GM12878 (cell line): Measurements from ENCODE around the gene TANC2. TPM values are rescaled to one million over a fixed set of nuclear protein-coding genes. Genes with fewer than 3 reads are reported as not detected.

ENCODE experiments used
- ATAC-seq: fragments of 200-7000 bp; cut with Tn5 transposase; 3 replicates; pipeline ENCODE4 v1.9.1; 2020; ENCODE audit warnings: mild to moderate bottlenecking, moderate library complexity
- BruUV-seq: library from RNA; stranded (reverse); fragments of 400-500 nt; replicated peaks from 2 replicates; lab custom pipeline; 2021; lab: Mats Ljungman, UMichigan
- CTCF ChIA-PET: fragments of 300-600 bp; sonication (Branson Sonifier 250); formaldehyde crosslinking; extraction: SDS; loops from one replicate; lab custom pipeline; 2021; ENCODE audit warnings: inconsistent platforms; lab: Yijun Ruan, JAX
- POLR2A ChIA-PET: fragments of 350-600 bp; formaldehyde crosslinking; extraction: SDS; loops from one replicate; lab custom pipeline; 2021; ENCODE audit warnings: inconsistent platforms; lab: Charles Lee
- RAD21 ChIA-PET: fragments of 300-600 bp; sonication (Branson Sonifier 250); formaldehyde crosslinking; loops from one replicate; lab custom pipeline; 2023; ENCODE audit warnings: antibody characterized with exemption; ENCODE audit not compliant: unreplicated experiment; lab: Charles Lee
- SMC1A ChIA-PET: fragments of 300-600 bp; sonication (Branson Sonifier 250); formaldehyde crosslinking; loops from one replicate; lab custom pipeline; 2023; ENCODE audit not compliant: unreplicated experiment, uncharacterized antibody; lab: Charles Lee
- DNase-seq: peaks from one replicate; pipeline ENCODE4 v3.0.0-alpha.2; 2011; ENCODE audit warnings: low read depth, low spot score
- FAIRE-seq: peaks from 3 replicates; lab custom pipeline; 2011; peaks lifted over from hg19 to GRCh38; lab: Jason Lieb, UNC
- H2AFZ ChIP-seq: 2 replicates; pipeline ENCODE4 v1.6.0; 2011; ENCODE audit warnings: low read depth, low read length, control low read depth; ENCODE audit not compliant: control insufficient read depth
- H3K27ac ChIP-seq: 2 replicates; pipeline ENCODE4 v1.5.1; 2011; ENCODE audit warnings: control low read depth; ENCODE audit not compliant: control insufficient read depth, insufficient read depth
- H3K27me3 ChIP-seq, 2 experiments: replicated peaks in 1 of 2; 2 replicates each; pipeline versions ENCODE4 v1.6.0 to v1.6.1; 2011; ENCODE audit warnings: low read length in 1 of 2; ENCODE audit not compliant: control insufficient read depth in 2 of 2, insufficient read depth in 2 of 2
- H3K36me3 ChIP-seq, 2 experiments: 2 replicates each; pipeline ENCODE4 v1.5.1; 2011; ENCODE audit warnings: low read length in 1 of 2; ENCODE audit not compliant: control insufficient read depth in 2 of 2, insufficient read depth in 2 of 2
- H3K4me1 ChIP-seq: 2 replicates; pipeline ENCODE4 v1.6.1; 2011; ENCODE audit warnings: mild to moderate bottlenecking, low read length, moderate library complexity, mixed read lengths; ENCODE audit not compliant: control insufficient read depth, insufficient read depth
- H3K4me2 ChIP-seq: 2 replicates; pipeline ENCODE4 v1.6.0; 2011; ENCODE audit warnings: control low read depth; ENCODE audit not compliant: control insufficient read depth, insufficient read depth
- H3K4me3 ChIP-seq: fragments of 200-600 bp; sonication (generic); 2 replicates; pipeline ENCODE4 v1.5.1; 2016
- H3K79me2 ChIP-seq: 2 replicates; pipeline ENCODE4 v1.6.0; 2011; ENCODE audit warnings: low read length; ENCODE audit not compliant: control insufficient read depth, insufficient read depth
- H3K9ac ChIP-seq: 2 replicates; pipeline ENCODE4 v1.8.0; 2011; ENCODE audit warnings: low read length, control low read depth, mixed read lengths; ENCODE audit not compliant: control insufficient read depth, insufficient read depth
- H3K9me3 ChIP-seq: replicated peaks from 3 replicates; pipeline ENCODE4 v1.5.1; 2011; ENCODE audit warnings: mild to moderate bottlenecking, low read length; ENCODE audit not compliant: control insufficient read depth, insufficient read depth
- H4K20me1 ChIP-seq: 2 replicates; pipeline ENCODE4 v1.6.0; 2011; ENCODE audit not compliant: control insufficient read depth, insufficient read depth
- ATF3 ChIP-seq: IDR thresholded peaks from 2 replicates; pipeline ENCODE4 v1.6.1; 2011; ENCODE audit warnings: low read depth, mild to moderate bottlenecking, low read length, moderate library complexity, borderline replicate concordance; ENCODE audit errors: extremely low read depth
- CBX5 ChIP-seq: sonication (generic); IDR thresholded peaks from 2 replicates; pipeline ENCODE4 v1.6.1; 2016; ENCODE audit warnings: low read depth, moderate library complexity, mild to moderate bottlenecking, inconsistent platforms
- GABPA ChIP-seq: IDR thresholded peaks from 2 replicates; pipeline ENCODE4 v1.6.1; 2014; ENCODE audit warnings: antibody characterized with exemption, low read depth, mild to moderate bottlenecking, inconsistent platforms
- IKZF2 ChIP-seq, 2 experiments: fragments of 450-650 bp; IDR thresholded peaks; 2 replicates each; pipeline ENCODE4 v1.6.1; 2017; ENCODE audit warnings: mild to moderate bottlenecking in 2 of 2, moderate library complexity in 2 of 2
- JUND ChIP-seq: IDR thresholded peaks from 2 replicates; pipeline ENCODE4 v1.6.1; 2012; ENCODE audit warnings: low read depth, mild to moderate bottlenecking, low read length, improper control_type of control experiment, moderate library complexity
- MEF2A ChIP-seq: IDR thresholded peaks from 2 replicates; pipeline ENCODE4 v1.6.1; 2011; ENCODE audit warnings: low read depth, mild to moderate bottlenecking, low read length, moderate library complexity; ENCODE audit not compliant: insufficient read depth
- RUNX3 ChIP-seq: IDR thresholded peaks from 2 replicates; pipeline ENCODE4 v1.6.1; 2012; ENCODE audit warnings: low read length, inconsistent platforms
- SUZ12 ChIP-seq: fragments of 200-600 bp; sonication (generic); IDR thresholded peaks from one replicate; pipeline ENCODE4 v1.6.1; 2018; ENCODE audit warnings: antibody characterized with exemption, mild to moderate bottlenecking; ENCODE audit not compliant: unreplicated experiment
- TARDBP ChIP-seq: IDR thresholded peaks from 2 replicates; pipeline ENCODE4 v1.6.1; 2016; ENCODE audit warnings: borderline replicate concordance
- TCF3 ChIP-seq: IDR thresholded peaks from 2 replicates; pipeline ENCODE4 v1.6.1; 2012; ENCODE audit warnings: low read depth, mild to moderate bottlenecking, low read length, borderline replicate concordance; ENCODE audit not compliant: insufficient read depth
- TCF7 ChIP-seq: IDR thresholded peaks from 2 replicates; pipeline ENCODE4 v1.6.1; 2014; ENCODE audit warnings: antibody characterized with exemption, borderline replicate concordance
- ZBTB40 ChIP-seq: fragments of 450-650 bp; IDR thresholded peaks from 2 replicates; pipeline ENCODE4 v1.6.1; 2016; ENCODE audit warnings: mild to moderate bottlenecking, moderate library complexity, borderline replicate concordance
- ZNF24 ChIP-seq: fragments of 450-650 bp; IDR thresholded peaks from 2 replicates; pipeline ENCODE4 v1.6.1; 2017; ENCODE audit warnings: antibody characterized with exemption, mild to moderate bottlenecking
- ZNF384 ChIP-seq: IDR thresholded peaks from 2 replicates; pipeline ENCODE4 v1.6.1; 2012; ENCODE audit warnings: low read depth, mild to moderate bottlenecking, low read length, improper control_type of control experiment, borderline replicate concordance
- ZNF687 ChIP-seq: fragments of 450-650 bp; IDR thresholded peaks from 2 replicates; pipeline ENCODE4 v1.6.1; 2017; ENCODE audit warnings: mild to moderate bottlenecking, moderate library complexity
- WGBS: methylation state at CpG from one replicate; pipeline ENCODE4 v1.1.6; 2016; ENCODE audit warnings: low lambda C conversion rate; ENCODE audit not compliant: insufficient replicate concordance, insufficient coverage; ENCODE audit errors: missing lambda C conversion rate; 5-methylcytosine and 5-hydroxymethylcytosine counted together
- in situ Hi-C: fragments of 300-500 bp; cut with MboI; formaldehyde crosslinking; loops from 9 replicates; pipeline ENCODE4 v1.14.3; 2018; ENCODE audit warnings: mixed read lengths
- intact Hi-C: fragments of 100-400 bp; cut with micrococcal nuclease; formaldehyde crosslinking; loops from one replicate; pipeline ENCODE4 v1.14.2; 2022; ENCODE audit not compliant: unreplicated experiment
- polyA plus RNA-seq, 11 experiments: library from polyadenylated mRNA; depleted of rRNA in 4 of 11; unstranded in 6 of 11; stranded (reverse) in 5 of 11; fragments of >200 nt; fragmentation: Nextera tagmentation in 4 of 11; fragmentation: Illumina TruSeq in 1 of 11; extraction: Ambion mirVana in 4 of 11; extraction: Trizol in 1 of 11; gene quantifications; 1 replicate in 1 of 11; 2 replicates in 10 of 11; pipeline versions ENCODE4 v1.2.1 to v1.2.3, GENCODE V29; 2011 to 2016; ENCODE audit warnings: inconsistent platforms in 2 of 11, missing spikeins in 2 of 11, low read depth in 1 of 11
- total RNA-seq, 4 experiments: library from RNA; depleted of rRNA in 3 of 4; stranded (reverse); fragments of >200 nt in 3 of 4; fragmentation: Illumina TruSeq in 1 of 4; extraction: Trizol in 1 of 4; gene quantifications; 2 replicates each; pipeline versions ENCODE4 v1.2.1 to v1.2.3, GENCODE V29; 2013 to 2021

TANC2 gene
- total and polyA plus RNA-seq, 10 of the 15 experiments (the other 5 are each of a cell fraction or from before 2014, with no cell fraction given): under 0.01 to 0.13 (median 0.03) TPM; not detected in 2

DNA sequence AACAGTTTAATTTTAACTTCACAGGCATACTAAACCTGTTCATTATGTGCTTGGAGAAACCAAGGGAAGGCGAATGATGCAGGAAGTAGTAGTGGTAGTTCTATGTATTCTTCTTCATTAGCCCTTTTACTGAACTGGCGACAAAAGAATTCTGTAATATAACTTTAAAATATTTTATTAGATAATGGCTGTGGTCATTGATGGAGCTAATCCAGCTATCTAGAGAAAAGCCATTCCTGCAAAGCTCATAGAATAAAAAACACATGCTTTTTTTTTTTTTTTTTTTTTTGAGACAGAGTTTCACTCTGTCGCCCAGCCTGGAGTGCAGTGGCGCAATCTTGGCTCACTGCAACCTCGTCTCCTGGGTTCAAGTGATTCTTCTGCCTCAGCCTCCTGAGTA, 23.5 kb downstream of the TANC2 start (continued):
- TF ChIP-seq ZBTB40: no peak
- no peak for TF ChIP-seq TCF3

GRCh38 chr17:62994931-62995330, 28.9 kb downstream of the TANC2 start:
- Histone ChIP-seq H3K4me1 (no peaks in the 10 kb centered on the region), H3K4me2 (no peak overlapping the region), H3K9me3 (no peaks in the 10 kb centered on the region), H3K4me3 (no peak overlapping the region), H3K79me2 (no peaks in the 10 kb centered on the region), H3K27ac (no peak overlapping the region), H2AFZ (no peak overlapping the region), H3K36me3 (no peaks in the 10 kb centered on the region), H3K27me3 (no peaks in the 10 kb centered on the region), H3K9ac (no peak overlapping the region), H4K20me1 (no peaks in the 10 kb centered on the region)
- no TSS peak for BruUV-seq
- ATAC-seq (no peak), FAIRE-seq (no peak), DNase-seq (no peak)
- in situ Hi-C loops (no loop called here), intact Hi-C loops (loop anchor here (2.0 kb wide), 1 partner anchor 412 kb away; no protein-coding TSS in a partner anchor)
- ChIA-PET POLR2A (no interaction called here), CTCF (interaction anchor here (0.6 to 2.8 kb wide), 5 partner anchors 13 to 412 kb away, joined by 3 to 26 read pairs (median 3); no protein-coding TSS in a partner anchor), SMC1A (interaction anchor here (1.0 to 1.9 kb wide), 2 partner anchors 411 to 414 kb away, joined by 4 to 11 read pairs; no protein-coding TSS in a partner anchor), RAD21 (interaction anchor here (1.4 kb wide), 1 partner anchor 412 kb away, joined by 10 read pairs; no protein-coding TSS in a partner anchor)
- WGBS: 38% methylated on average over 4 of the region's 4 CpGs
- TF ChIP-seq ZNF384 (no peak), TARDBP (no peak), TCF7 (no peak), TCF3 (no peak), SUZ12 (no peak), GABPA (no peak), MEF2A (no peak), JUND (no peak), IKZF2 (IDR thresholded peaks at IDR 0.05) (no peak), ATF3 (no peak), CBX5 (no peak), ZNF24 (no peak), RUNX3 (no peak), ZNF687 (no peak)
